Measurements from ENCODE around the gene NPRL2.

Gene NPRL2

GRCh38 chr3:50336452-50337174 is 14.0 kb downstream of the NPRL2 start:
- TF ChIP-seq, protein P1, sequence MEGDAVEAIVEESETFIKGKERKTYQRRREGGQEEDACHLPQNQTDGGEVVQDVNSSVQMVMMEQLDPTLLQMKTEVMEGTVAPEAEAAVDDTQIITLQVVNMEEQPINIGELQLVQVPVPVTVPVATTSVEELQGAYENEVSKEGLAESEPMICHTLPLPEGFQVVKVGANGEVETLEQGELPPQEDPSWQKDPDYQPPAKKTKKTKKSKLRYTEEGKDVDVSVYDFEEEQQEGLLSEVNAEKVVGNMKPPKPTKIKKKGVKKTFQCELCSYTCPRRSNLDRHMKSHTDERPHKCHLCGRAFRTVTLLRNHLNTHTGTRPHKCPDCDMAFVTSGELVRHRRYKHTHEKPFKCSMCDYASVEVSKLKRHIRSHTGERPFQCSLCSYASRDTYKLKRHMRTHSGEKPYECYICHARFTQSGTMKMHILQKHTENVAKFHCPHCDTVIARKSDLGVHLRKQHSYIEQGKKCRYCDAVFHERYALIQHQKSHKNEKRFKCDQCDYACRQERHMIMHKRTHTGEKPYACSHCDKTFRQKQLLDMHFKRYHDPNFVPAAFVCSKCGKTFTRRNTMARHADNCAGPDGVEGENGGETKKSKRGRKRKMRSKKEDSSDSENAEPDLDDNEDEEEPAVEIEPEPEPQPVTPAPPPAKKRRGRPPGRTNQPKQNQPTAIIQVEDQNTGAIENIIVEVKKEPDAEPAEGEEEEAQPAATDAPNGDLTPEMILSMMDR (IDR thresholded peaks at IDR 0.05), result no peak; the same call in 1 of the 2 replicates

DNA sequence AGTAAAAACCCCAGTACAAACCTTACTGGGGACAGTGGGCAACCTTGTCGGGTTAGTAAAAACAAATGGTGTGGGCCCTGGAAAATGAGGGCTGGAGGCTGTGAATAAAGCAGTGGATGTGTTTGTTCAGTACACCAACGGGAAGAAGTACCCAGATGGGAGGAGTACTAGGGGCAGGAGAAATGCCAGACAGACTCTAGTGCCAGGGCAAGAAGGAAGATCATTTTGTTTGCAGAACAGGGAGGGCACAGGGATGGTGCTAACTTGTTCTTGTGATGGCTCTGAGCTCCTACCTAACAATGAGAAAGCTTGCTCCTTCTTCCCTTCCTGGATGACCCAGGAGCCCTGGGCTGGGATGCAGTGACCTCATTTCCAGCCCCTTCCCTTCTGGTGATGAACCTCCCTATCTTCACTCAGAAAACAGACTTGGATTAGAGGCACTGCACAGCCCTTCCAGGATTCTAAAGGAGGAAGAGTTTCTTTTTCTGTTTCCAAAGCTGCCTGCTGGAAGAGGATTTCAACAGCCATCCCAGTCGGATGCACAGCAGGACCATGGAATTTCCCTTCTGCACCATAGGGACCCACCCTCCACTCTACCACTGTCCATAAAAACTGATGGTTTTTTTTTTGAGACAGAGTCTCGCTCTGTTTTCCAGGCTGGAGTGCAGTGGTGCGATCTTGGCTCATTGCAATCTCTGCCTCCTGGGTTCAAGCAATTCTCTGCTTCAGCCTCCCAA is 16.1 kb downstream of the NPRL2 start:
- TF ChIP-seq, protein P1 (IDR thresholded peaks at IDR 0.05), result no peak

- TF ChIP-seq, protein P1 (IDR thresholded peaks at IDR 0.05), result no peak
Measured at GRCh38 chr3:50333744-50334328, 16.7 kb downstream of the NPRL2 start.

DNA sequence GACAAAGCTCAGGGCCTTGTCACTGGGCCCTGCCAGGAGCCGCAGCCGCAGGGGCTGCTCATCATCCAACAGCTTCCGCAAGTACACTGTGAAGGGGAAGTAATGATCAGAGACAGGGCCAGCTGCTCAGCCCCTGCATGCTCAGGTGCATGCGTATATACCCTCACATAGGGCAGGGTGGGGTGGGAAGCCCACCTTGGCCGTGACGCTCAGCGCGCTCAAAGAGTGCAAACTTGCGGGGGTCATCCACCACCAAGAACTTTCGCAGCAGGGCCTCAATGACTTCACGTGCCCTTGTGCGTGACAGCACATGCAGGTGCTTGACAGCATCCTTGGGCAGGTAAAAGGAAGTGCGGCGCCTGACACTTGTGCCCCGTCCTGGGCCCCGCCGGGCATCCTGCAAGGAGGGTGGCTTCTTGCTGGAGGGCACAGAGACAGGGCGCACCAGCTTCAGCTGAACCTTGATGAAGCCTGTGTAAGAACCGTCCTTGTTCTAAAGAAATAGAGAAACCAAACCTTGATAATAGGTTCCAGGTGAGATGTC is 19.1 kb downstream of the NPRL2 start:
- TF ChIP-seq, protein P1 (IDR thresholded peaks at IDR 0.05), result no peak

DNA sequence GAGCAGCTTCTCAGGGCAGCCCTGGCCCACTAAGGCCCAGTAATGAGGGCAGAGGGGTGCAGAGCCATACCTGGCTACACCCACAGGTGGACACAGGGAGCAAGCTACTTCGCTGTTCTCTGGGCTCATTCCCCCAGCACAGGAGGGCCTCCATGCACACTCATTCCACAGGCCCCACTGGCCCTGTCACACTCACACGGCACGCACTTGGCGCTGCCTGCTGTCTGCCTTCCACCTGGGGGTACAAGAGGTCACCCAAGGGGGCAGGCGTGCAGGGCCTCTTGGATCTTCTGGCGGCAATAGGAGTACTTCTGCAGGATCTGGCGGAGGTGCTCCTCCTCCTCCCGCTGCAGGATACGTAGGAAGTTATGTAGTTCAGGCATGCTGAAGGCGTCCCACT is 20.2 kb downstream of the NPRL2 start:
- TF ChIP-seq, protein P1 (IDR thresholded peaks at IDR 0.05), result no peak

DNA sequence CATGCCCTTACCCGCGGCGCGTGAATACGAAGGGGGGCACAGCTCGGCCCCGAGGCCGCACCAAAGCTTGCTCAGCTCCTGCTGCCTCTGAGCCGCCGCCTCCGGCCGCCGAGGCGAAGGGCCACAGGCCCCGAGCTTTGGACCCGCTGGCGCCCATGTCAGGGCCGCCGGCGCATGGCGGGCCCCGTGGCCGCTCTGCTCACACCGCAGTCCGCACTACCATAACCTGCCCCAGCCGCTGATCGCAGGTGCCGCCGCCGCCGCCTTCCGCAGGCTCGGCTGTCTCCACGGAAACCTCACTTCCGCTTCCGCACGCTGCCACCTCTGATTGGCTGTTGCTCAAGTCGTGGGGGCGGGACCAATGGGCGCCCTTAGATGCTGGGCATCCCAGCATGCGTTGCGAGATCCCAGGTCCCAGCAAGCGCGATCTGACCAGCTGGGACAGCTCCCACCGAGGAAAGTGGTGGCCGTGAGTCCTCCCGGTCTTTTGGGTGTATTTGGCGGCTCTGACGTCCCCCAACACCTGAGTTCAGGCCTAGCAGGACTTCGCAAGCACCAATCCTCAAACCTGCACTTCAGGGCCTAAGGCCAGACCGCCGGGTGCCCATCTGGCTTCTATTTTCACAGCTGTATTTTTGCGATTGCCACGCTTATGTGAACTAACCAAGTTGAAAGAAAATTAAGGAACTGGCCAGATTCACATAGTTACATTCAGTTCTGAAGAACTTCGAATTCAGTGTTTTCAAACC is 22.5 kb downstream of the NPRL2 start, which contains the start of gene TUSC2:
Gene TUSC2, minus strand, starts transcription at position 281 of the 749 bp plus-strand sequence. Its CDS starts 124 bp downstream, at position 157.
- TF ChIP-seq, protein P1 (IDR thresholded peaks at IDR 0.05), result no peak

- TF ChIP-seq, protein P1 (IDR thresholded peaks at IDR 0.05), result no peak
Measured at GRCh38 chr3:50327129-50327528, 23.4 kb downstream of the NPRL2 start.

Measured in LNCAP (cell line).